GM12865 (cell line): ENCODE measurements around the gene CDK5RAP1.

Source experiments
- DNase-seq: peaks from one replicate; pipeline ENCODE4 v3.0.0; 2010; ENCODE audit warnings: low read depth
- H3K4me3 ChIP-seq: 2 replicates; pipeline ENCODE4 v1.5.1; 2011; ENCODE audit warnings: mild to moderate bottlenecking, low read depth, low read length, control low read depth
- CTCF ChIP-seq: IDR thresholded peaks from 2 replicates; pipeline ENCODE4 v1.5.1; 2011; ENCODE audit warnings: low read length, control low read depth, low read depth, inconsistent platforms; ENCODE audit not compliant: insufficient read depth; ENCODE audit errors: missing control alignments

Gene CDK5RAP1

DNA sequence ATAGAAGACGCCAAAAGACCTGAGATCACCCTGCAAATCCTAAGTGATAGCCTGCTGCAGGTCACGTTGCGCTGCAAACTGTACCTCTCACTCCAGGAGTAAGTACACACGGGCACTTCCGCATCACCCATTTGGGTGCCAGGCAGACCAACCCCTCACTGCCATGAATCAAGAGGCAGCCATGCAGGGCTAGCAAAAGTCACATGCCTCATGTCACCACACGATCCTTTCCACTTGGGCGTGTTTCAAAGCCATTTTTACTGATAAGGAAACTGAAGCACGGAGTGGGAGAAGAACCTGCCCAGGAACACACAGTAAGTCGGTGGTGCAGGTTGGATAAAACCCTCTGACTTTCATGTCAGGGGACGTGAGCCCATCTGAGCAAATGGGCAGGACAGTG, 81.3 kb downstream of the CDK5RAP1 start:
- no peak for TF ChIP-seq CTCF
- H3K4me3 ChIP-seq, result no peak overlapping the region
- DNase-seq, result no peak

DNA sequence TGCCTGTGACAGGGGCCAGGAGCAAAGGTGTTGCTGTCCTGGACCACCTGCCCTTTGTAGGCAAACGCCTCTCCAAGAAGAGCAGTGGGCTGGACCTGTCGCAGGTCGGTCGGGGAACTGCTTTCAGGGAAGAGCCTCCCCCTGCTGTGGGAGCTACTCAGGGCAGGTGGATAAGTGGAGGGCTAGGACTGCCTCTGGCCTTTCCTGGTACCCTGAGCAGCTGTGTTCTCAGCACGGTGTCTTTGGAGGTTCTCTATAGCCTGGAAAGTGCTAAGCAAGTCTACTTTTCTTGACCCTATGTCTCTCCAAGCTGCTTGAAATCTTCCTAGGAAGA, 83.3 kb downstream of the CDK5RAP1 start:
- no peak for DNase-seq
- no peak for TF ChIP-seq CTCF
- H3K4me3 ChIP-seq, result no peak overlapping the region

- no peak overlapping the region for H3K4me3 ChIP-seq
- no peak for DNase-seq
- TF ChIP-seq CTCF, result no peak
These were observed 83.8 kb downstream of the CDK5RAP1 start for GRCh38 chr20:33317424-33318095.

DNA sequence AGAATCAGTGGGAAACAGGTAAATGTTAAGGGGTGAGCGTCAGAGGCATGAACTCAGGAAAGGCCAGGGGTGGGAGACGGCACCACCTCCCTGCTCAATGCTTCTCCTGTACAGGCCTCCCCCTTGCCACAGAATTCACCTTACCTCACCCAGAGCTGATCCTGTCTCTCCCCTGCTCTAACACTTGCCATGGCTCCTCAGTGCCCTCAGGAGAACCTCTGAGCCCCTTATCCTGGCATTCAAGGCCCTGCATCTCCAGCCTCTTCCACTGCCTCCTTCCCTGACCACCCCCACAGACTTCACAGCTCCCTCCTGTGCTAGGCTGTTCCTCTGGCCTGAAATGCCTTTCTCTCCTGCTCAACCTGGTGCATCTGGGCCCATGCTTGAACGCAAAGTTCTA, 84.4 kb downstream of the CDK5RAP1 start:
- no peak for TF ChIP-seq CTCF
- no peak for DNase-seq
- no peak overlapping the region for H3K4me3 ChIP-seq

GRCh38 chr20:33316343-33316742, 85.0 kb downstream of the CDK5RAP1 start:
- DNase-seq, result no peak
- no peak for TF ChIP-seq CTCF

GRCh38 chr20:33313686-33314314, 87.5 kb downstream of the CDK5RAP1 start:
- DNase-seq, result no peak
- no peak for TF ChIP-seq CTCF
- no peak overlapping the region for H3K4me3 ChIP-seq

More at GRCh38 chr20:33316343-33316742, 85.0 kb downstream of the CDK5RAP1 start:
- no peak overlapping the region for H3K4me3 ChIP-seq

DNA sequence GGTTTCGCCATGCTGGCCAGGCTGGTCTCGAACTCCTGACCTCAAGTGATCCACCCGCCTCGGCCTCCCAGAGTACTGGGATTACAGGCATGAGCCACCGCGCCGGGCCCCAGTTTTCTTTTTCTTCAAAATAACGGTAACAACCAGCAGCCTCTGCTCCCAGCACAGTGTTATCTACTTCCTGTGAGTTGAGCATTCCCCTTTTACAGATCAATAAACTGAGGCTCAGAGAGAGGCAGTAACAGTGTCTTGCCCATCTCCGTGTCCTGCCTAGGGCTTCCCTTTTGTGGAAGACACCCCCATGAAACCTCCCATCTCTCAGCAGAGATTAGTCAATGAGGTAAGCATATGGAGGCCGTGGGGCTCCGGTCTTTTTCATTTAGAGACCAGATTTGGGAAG, 88.7 kb downstream of the CDK5RAP1 start:
- H3K4me3 ChIP-seq, result no peak overlapping the region
- TF ChIP-seq CTCF, result no peak
- DNase-seq, result no peak
